ENCODE data around the gene MAMLD1.

Gene MAMLD1

DNA sequence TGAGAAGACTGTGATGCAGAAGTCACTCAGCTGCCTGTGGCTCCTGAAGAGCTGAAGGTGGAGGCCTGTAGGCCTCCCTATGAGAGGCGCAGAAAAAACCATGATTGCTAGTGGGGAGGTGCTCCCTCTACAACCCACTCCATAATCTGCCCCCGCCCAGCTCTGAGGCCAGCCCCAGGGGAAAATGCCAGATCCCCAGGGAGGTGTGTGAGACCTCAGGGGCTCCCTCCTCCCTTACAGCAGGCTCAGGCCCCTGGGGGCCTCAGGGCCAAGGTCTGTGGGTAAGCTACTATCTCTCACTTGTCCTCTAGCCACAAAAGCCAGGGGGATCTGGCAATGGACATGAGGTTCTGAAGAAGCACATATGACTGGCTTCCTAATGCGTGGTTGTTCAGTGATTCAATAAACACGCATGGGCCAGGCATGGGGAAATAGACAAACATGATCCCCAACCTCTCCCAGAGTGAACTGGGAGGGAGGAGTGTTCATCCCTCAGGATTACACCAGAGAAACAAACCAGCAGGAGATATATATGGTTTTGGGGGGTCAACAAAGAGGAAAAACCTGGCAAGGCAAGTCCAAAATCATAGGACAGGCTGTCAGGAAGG is 154.3 kb downstream of the MAMLD1 start:
- no peaks in the 10 kb centered on the region for H3K36me3 Mint-ChIP-seq (ENCODE audit: low read depth)
- H3K4me3 Mint-ChIP-seq: no peak overlapping the region
- peaks cover 24% of the 10 kb centered on the region for H3K27me3 Mint-ChIP-seq
- DNase-seq: no peak
- no peaks in the 10 kb centered on the region for H3K4me1 Mint-ChIP-seq (ENCODE audit: low read depth)
- no peaks in the 10 kb centered on the region for H3K9me3 Mint-ChIP-seq
- no peak overlapping the region for H3K27ac Mint-ChIP-seq

DNA sequence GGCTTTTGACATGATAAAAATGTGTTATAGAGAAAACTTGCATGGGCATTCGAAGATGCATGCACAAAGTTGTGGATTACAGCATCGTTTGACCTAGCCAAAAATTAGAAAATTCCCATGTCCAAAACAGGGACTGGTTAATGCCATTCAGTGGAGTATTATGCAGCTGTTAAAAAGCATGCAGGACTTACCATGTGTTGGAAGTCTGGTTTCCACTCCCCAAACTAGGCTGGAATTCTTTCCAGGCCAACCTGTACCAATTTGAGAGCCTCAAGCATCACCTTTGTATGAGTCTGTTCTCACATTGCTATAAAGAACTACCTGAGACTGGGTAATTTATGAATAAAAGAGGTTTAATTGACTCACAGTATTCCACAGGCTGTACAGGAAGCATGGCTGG is 159.4 kb downstream of the MAMLD1 start:
- Mint-ChIP-seq H3K9me3 (no peaks in the 10 kb centered on the region), H3K4me1 (ENCODE audit: low read depth) (no peaks in the 10 kb centered on the region), H3K27me3 (peaks cover 6% of the 10 kb centered on the region), H3K36me3 (ENCODE audit: low read depth) (no peaks in the 10 kb centered on the region), H3K27ac (no peak overlapping the region), H3K4me3 (no peak overlapping the region)
- no peak for DNase-seq

DNA sequence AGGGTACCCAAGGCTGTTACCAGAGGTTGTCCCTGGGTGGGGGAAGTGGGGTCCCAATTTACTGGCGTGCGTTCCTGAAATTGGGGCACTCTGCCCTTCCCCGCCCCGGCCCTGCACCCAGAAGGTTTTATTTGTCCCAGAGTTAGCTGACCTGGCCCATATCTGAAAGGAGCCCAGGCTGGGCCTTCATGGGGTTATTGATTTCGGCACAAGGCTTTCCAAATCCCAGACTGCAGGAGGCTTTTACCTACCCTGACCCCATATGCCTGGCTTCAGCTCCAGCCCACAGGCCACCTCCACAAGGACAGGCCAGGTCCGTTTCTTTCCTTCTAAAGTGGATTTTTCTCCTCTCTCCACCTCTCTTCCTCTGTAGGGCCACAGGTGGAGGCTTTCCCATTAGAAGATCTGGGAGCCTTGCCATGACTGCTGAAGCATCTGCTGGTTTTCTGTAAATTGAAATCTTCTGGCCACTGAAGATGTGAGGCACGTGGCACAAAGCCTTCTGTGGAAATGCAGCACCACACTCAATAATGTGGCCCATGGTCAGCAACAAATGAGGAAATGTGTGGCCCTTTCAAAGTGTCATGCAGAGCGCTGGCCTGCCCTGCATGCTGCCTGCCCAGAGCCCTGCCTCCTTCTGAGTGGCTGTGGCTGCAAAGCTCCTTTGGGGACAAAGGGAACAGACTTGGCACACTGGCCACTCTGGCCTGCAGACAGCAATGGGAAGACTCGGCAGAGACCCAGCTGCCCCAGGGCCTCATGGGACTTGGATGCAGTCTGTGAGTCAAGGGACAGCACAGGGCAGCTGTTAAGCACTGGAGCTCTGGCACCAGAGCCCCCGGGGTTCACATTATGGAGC is 162.2 kb downstream of the MAMLD1 start:
- Mint-ChIP-seq H3K9me3 (no peaks in the 10 kb centered on the region), H3K4me1 (ENCODE audit: low read depth) (no peaks in the 10 kb centered on the region)

DNA sequence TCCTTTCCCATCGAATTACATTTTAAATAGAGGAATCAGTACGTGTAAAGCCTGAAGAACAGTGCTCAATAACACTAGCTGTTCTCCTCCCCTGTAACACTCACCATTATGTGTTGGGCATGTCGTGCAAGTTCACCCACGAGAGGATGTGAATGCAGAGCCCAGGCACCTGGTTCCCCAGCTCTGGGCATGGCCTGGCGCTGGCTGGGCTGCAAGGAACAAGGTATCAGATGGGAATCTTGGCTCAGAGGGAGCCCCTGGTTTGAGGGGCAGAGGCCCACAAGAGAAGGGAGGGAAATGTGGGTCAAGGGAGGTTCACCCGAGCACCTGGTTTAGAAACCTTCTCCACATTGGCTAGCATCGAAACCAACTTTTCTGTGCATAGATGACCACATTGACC is 163.6 kb downstream of the MAMLD1 start:
- Mint-ChIP-seq H3K27ac (no peak overlapping the region), H3K4me3 (no peak overlapping the region), H3K4me1 (ENCODE audit: low read depth) (no peaks in the 10 kb centered on the region), H3K9me3 (no peaks in the 10 kb centered on the region), H3K27me3 (peaks cover 3% of the 10 kb centered on the region), H3K36me3 (ENCODE audit: low read depth) (no peaks in the 10 kb centered on the region)
- DNase-seq: no peak

More for the DNA sequence above, 162.2 kb downstream of the MAMLD1 start:
- Mint-ChIP-seq H3K36me3 (ENCODE audit: low read depth) (no peaks in the 10 kb centered on the region), H3K4me3 (no peak overlapping the region), H3K27ac (no peak overlapping the region), H3K27me3 (peaks cover 3% of the 10 kb centered on the region)
- no peak for DNase-seq

DNA sequence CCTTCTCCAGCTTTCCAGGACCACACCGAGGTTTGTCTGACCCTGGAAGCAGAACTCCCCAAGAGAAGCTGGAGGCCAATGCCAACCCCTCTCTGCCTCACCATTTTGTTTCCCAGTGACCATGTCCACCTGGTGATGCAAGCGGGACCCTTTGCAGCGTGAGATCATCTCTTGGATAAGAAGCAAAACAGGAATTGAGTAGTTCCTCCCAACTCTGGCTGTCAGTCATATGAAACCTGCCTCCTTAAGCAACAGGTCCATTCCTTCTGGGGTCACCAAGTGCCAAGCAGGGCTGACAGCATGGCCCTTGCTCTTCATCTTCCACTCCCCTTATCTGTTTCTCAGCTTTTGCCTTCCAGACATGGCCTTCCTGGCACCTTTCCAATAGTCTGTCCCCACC is 164.0 kb downstream of the MAMLD1 start:
- no peaks in the 10 kb centered on the region for H3K4me1 Mint-ChIP-seq (ENCODE audit: low read depth)
- no peaks in the 10 kb centered on the region for H3K9me3 Mint-ChIP-seq
- DNase-seq: no peak
- peaks cover 3% of the 10 kb centered on the region for H3K27me3 Mint-ChIP-seq
- H3K36me3 Mint-ChIP-seq (ENCODE audit: low read depth): no peaks in the 10 kb centered on the region
- H3K27ac Mint-ChIP-seq: no peak overlapping the region
- H3K4me3 Mint-ChIP-seq: no peak overlapping the region

DNA sequence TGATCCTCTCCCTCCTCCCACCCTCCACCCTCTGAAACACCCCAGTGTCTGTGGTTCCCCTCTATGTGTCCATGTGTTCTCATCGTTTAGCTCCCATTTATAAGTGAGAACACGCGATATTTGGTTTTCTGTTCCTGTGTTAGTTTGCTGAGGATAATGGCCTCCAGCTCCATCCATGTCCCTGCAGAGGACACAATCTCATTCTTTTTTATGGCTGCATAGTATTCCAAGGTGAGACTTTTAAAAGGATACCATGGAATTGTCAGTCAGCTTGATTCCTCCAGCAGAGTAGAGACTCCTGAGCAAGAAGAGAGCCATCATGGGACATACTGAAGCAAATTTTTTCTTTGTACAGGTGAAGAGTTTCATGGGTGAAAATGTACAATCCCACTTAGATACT is 166.5 kb downstream of the MAMLD1 start:
- Mint-ChIP-seq H3K4me1 (ENCODE audit: low read depth) (no peaks in the 10 kb centered on the region), H3K27me3 (peaks cover 5% of the 10 kb centered on the region), H3K4me3 (no peak overlapping the region), H3K36me3 (ENCODE audit: low read depth) (no peaks in the 10 kb centered on the region), H3K9me3 (no peaks in the 10 kb centered on the region), H3K27ac (no peak overlapping the region)
- DNase-seq: no peak

DNA sequence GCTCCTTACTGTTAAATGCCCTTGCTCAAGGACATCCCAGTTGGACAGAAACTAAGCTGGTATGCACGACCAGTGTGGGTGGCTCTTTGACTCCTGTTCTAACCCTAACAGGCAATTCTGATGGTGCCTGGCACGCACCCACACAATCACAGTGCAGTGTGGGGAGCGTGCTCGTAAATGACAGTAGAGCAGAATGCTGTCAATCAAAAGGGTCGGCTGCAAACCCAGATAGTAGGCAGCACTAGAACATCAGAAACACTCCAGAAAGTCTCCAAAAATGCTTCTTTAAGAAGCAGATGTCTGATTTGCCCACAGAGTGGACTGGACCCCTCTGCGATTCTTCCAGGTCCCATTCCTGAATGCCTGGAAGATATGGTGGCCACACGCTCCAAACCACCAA is 167.7 kb downstream of the MAMLD1 start:
- no peak overlapping the region for H3K4me3 Mint-ChIP-seq
- H3K27me3 Mint-ChIP-seq: peaks cover 3% of the 10 kb centered on the region
- no peak overlapping the region for H3K27ac Mint-ChIP-seq
- H3K4me1 Mint-ChIP-seq (ENCODE audit: low read depth): no peaks in the 10 kb centered on the region
- H3K36me3 Mint-ChIP-seq (ENCODE audit: low read depth): no peaks in the 10 kb centered on the region
- no peaks in the 10 kb centered on the region for H3K9me3 Mint-ChIP-seq
- no peak for DNase-seq

DNA sequence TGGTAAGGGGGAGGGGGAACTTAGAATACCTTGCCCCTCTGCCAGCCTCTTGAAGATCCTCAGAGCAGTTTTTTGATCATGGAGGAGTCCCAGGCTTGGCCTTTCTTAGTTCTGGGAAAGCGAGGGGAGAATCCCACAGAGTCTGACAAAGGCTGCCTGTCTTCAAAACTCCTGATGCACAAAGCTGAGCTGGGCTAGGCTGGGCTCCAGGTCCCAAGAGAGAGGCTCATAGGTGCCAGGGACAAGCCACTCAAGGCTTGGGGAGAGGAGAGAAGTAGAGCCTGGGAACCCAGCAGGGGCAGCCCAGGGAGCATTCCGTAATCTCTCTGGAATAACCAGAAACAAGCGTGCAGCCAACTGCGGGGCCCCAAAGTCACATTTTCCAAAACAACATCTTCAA is 168.3 kb downstream of the MAMLD1 start:
- Mint-ChIP-seq H3K27ac (no peak overlapping the region), H3K36me3 (ENCODE audit: low read depth) (no peaks in the 10 kb centered on the region), H3K4me3 (no peak overlapping the region), H3K4me1 (ENCODE audit: low read depth) (no peaks in the 10 kb centered on the region), H3K9me3 (peaks cover 5% of the 10 kb centered on the region), H3K27me3 (peaks cover 3% of the 10 kb centered on the region)
- no peak for DNase-seq

DNA sequence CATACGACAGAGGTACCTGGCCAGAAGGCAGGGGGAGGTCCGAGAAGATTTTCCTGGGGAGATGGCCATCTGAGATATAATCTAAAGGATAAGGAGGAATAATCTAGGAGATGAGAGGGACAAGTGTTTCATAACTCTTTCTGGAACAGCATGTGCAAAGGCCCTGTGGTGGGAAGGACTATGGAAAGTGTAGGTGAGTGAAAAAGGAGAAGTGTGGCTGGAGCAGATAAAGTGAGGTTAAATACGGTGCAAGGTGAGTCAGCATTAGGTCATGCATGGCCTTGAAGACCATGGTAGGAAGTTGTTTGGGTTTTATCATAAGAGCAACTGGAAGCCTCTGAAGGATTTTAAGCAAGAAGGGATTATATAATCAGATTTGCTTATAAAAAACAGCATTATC is 170.7 kb downstream of the MAMLD1 start:
- Mint-ChIP-seq H3K4me1 (ENCODE audit: low read depth) (no peaks in the 10 kb centered on the region), H3K9me3 (peaks cover 15% of the 10 kb centered on the region), H3K27me3 (peaks cover 7% of the 10 kb centered on the region), H3K4me3 (no peak overlapping the region), H3K27ac (no peak overlapping the region), H3K36me3 (ENCODE audit: low read depth) (no peaks in the 10 kb centered on the region)
- no peak for DNase-seq

DNA sequence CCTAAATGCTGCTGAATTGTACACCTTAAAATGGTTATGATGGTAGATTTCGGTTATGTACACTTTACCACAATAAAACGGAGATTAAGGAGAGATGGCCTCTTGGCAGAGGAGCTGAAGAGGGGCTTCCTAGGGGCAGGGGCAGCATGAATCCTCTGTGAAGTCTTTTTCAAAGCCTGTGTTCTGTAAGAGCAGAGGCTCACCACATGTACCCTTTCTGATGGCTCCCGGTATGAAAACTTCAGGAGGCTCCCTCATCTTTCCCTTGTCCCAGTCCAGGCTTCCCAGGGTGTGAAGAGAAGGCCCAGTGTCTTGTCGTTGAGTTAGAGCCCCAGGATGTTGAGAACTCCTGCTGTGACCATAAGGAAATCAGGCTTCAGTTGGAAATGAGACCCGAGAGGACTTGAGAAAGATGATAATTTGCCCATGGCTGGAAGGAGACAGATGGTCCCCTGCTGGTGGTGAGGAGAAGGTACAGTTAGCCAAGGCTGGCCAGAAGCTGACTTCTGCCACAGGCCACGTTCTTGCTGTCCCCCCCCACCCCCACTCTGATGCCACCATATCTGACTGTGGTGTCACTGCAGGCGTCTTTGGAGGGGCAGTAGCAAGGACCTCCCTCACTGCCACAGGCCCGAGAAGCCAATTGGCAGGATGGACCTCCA is 173.5 kb downstream of the MAMLD1 start:
- H3K4me3 Mint-ChIP-seq: no peak overlapping the region
- H3K27me3 Mint-ChIP-seq: peaks cover 7% of the 10 kb centered on the region
- peaks cover 15% of the 10 kb centered on the region for H3K9me3 Mint-ChIP-seq
- no peaks in the 10 kb centered on the region for H3K36me3 Mint-ChIP-seq (ENCODE audit: low read depth)
- H3K27ac Mint-ChIP-seq: no peak overlapping the region
- no peaks in the 10 kb centered on the region for H3K4me1 Mint-ChIP-seq (ENCODE audit: low read depth)
- DNase-seq: no peak

DNA sequence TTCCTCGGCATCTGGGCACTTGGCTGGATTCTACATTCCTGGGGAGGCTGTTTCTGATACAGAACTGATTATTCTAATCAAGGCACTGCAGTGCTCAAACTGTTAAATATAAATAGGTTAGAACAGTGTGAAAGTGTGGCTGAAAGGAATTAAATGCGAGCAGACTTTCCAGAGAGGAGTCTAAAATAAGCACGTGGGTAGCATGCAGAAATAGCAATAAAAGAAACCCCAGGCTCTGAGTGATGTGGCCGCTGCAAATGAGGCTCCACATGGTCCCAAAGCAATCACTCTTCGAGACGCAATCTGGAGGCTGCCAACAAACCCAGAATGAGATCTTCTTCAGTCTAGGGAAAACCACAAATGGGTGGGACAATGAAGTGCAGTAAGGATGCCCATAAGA is 174.7 kb downstream of the MAMLD1 start:
- no peak for DNase-seq
- no peaks in the 10 kb centered on the region for H3K4me1 Mint-ChIP-seq (ENCODE audit: low read depth)
- no peak overlapping the region for H3K4me3 Mint-ChIP-seq
- no peaks in the 10 kb centered on the region for H3K36me3 Mint-ChIP-seq (ENCODE audit: low read depth)
- peaks cover 15% of the 10 kb centered on the region for H3K9me3 Mint-ChIP-seq
- H3K27me3 Mint-ChIP-seq: peaks cover 4% of the 10 kb centered on the region
- H3K27ac Mint-ChIP-seq: no peak overlapping the region

DNA sequence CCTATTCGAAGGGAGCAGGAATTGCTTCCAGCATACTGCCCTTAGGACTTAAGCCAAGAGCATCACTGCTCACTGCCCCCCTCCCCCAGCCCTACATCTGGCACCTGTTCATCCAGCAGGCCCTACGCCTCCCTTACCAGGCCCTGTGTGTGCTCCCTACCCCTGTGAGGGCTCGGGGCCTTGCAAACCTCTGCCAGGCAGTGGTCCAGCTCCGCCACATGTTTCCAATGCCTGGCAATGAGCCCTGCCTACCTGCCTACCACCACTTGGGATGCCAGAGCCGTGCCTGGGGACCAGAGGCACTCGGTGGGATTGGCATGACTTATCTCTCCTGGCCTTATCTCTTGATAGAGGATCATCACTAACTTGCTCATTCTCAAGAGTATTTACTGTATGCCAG is 177.8 kb downstream of the MAMLD1 start:
- no peaks in the 10 kb centered on the region for H3K36me3 Mint-ChIP-seq (ENCODE audit: low read depth)
- H3K27me3 Mint-ChIP-seq: peaks cover 4% of the 10 kb centered on the region
- H3K4me3 Mint-ChIP-seq: no peak overlapping the region

DNA sequence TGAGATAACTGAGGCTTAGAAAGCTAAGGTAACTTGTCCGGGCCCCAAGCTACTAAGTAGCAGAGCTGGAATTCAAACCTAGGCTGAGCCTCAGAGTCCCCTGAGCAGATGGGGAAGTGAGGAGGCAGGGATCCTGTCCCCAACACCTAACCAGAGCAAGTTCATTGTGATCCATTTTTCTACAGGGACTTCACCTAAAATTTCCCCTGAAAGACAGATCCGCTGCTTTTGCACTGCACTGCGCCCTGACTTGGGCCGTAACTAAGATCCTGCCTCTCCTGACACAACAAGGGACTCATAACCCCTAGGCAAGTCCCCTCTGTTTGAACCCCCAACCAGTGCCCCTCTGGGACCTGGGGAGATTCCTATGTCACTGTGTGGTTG is 179.7 kb downstream of the MAMLD1 start:
- Mint-ChIP-seq H3K9me3 (no peaks in the 10 kb centered on the region), H3K27ac (no peak overlapping the region), H3K4me3 (no peak overlapping the region), H3K4me1 (ENCODE audit: low read depth) (peaks cover 12% of the 10 kb centered on the region), H3K36me3 (ENCODE audit: low read depth) (no peaks in the 10 kb centered on the region), H3K27me3 (peaks cover 2% of the 10 kb centered on the region)
- no peak for DNase-seq

More for the DNA sequence above, 177.8 kb downstream of the MAMLD1 start:
- Mint-ChIP-seq H3K9me3 (peaks cover 15% of the 10 kb centered on the region), H3K27ac (no peak overlapping the region), H3K4me1 (ENCODE audit: low read depth) (peaks cover under 1% of the 10 kb centered on the region)
- no peak for DNase-seq

DNA sequence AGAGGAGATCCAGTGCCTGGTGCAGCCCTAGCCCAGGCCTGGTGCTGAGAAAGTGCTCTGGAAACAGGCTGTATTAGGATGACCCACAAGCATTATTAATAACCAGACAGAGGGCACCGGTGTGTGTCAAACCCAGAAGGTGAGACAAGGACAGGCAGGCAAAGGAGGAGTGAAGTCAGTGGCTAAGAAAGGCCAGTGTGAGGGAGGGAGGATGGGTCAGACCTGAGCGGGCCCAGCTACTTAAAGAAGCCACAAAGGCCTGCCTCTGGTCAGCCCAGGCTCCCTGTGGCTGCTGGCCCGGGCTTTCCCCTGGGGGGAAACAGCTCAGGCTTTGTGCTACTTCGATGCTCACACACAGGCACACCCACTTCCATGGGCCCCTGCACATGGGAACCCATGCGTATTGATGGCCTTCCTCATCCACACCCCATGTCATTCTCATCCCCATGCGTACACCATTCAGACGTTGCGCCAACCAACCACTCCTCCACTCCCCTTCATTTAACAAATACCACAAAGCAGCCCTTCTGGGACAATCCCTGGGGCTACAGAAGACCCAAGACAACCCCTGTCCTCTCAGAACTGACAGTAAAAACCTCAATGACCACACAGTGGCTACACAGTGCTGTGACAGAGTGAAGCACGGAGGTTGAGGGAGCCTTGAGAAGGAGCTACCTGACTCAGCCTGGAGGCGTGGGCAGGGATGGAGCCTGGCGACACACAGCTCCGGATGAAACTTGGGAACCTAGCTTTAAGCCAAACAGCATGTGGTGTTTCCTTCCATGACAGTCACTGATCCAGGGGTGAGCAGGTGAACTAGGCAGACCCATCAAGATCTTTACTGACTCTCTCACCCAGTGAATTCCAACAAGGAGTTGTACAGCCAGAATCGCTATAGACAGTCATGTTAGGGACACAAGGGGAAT is 180.4 kb downstream of the MAMLD1 start:
- Mint-ChIP-seq H3K9me3 (no peaks in the 10 kb centered on the region), H3K4me1 (ENCODE audit: low read depth) (peaks cover 18% of the 10 kb centered on the region), H3K27ac (no peak overlapping the region), H3K4me3 (no peak overlapping the region), H3K36me3 (ENCODE audit: low read depth) (no peaks in the 10 kb centered on the region), H3K27me3 (peaks cover 9% of the 10 kb centered on the region)
- no peak for DNase-seq
